Spleen (tissue), 11 donors: ENCODE measurements around the gene MSH5. TPM values are rescaled to one million over a fixed set of nuclear protein-coding genes. Genes with fewer than 3 reads are reported as not detected.

Experiments
- DNase-seq: peaks from one replicate; pipeline ENCODE4 v3.0.0-alpha.2; 2020
- H3K27ac ChIP-seq, 8 donors: fragments of 200-600 bp; sonication (generic) in 7 of 8; 1 replicate in 4 of 8; 2 replicates in 4 of 8; pipeline versions ENCODE4 v1.5.0 to v1.8.0; 2016 to 2021; ENCODE audit warnings: inconsistent platforms in 4 of 8, mild to moderate bottlenecking in 4 of 8, moderate library complexity in 1 of 8
- H3K27me3 ChIP-seq, 7 donors: fragments of 200-600 bp; sonication (generic) in 6 of 7; replicated peaks in 1 of 7; 1 replicate in 4 of 7; 2 replicates in 3 of 7; pipeline versions ENCODE4 v1.5.0 to v1.8.0; 2016 to 2021; ENCODE audit warnings: inconsistent platforms in 3 of 7, mild to moderate bottlenecking in 1 of 7
- H3K36me3 ChIP-seq, 6 donors: fragments of 200-600 bp; sonication (generic) in 5 of 6; 1 replicate in 4 of 6; 2 replicates in 2 of 6; pipeline versions ENCODE4 v1.5.0 to v1.8.0; 2016 to 2021; ENCODE audit warnings: inconsistent platforms in 2 of 6
- H3K4me1 ChIP-seq, 6 donors: fragments of 200-600 bp; sonication (generic) in 5 of 6; 1 replicate in 3 of 6; 2 replicates in 3 of 6; pipeline versions ENCODE4 v1.5.0 to v1.8.0; 2016 to 2021; ENCODE audit warnings: inconsistent platforms in 3 of 6
- H3K4me3 ChIP-seq, 8 donors: fragments of 200-600 bp; sonication (generic) in 7 of 8; 1 replicate in 4 of 8; 2 replicates in 4 of 8; pipeline versions ENCODE4 v1.5.0 to v1.8.0; 2016 to 2021; ENCODE audit warnings: inconsistent platforms in 4 of 8, mild to moderate bottlenecking in 4 of 8, moderate library complexity in 2 of 8
- H3K9me3 ChIP-seq, 8 donors: fragments of 200-600 bp; sonication (generic) in 7 of 8; 1 replicate in 4 of 8; 2 replicates in 4 of 8; pipeline versions ENCODE4 v1.5.0 to v1.8.0; 2016 to 2021; ENCODE audit warnings: inconsistent platforms in 4 of 8
- CTCF ChIP-seq, 11 experiments: fragments of 200-600 bp in 7 of 11; fragments of 450-650 bp in 4 of 11; sonication (generic) in 4 of 11; IDR thresholded peaks in 8 of 11; conservative IDR thresholded peaks in 3 of 11; 1 replicate in 7 of 11; 2 replicates in 4 of 11; pipeline versions ENCODE4 v1.4.0 to v1.8.0; 2016 to 2021; ENCODE audit warnings: antibody characterized with exemption in 11 of 11, inconsistent platforms in 4 of 11, mild to moderate bottlenecking in 1 of 11
- POLR2A ChIP-seq, 3 donors: fragments of 450-650 bp; IDR thresholded peaks; one replicate each; pipeline ENCODE4 v1.5.1; 2017; ENCODE audit warnings: antibody characterized with exemption in 3 of 3, mild to moderate bottlenecking in 1 of 3
- POLR2AphosphoS5 ChIP-seq, 3 donors: sonication (generic); formaldehyde crosslinking; IDR thresholded peaks; one replicate each; pipeline ENCODE4 v1.5.1; 2017; ENCODE audit warnings: antibody characterized with exemption in 3 of 3
- WGBS, 5 donors: extraction: QIAGEN DNeasy Blood & Tissue Kit in 3 of 5; methylation state at CpG; one replicate each; pipeline versions ENCODE4 v1.1.5 to v1.1.7; 2013 to 2018; 5-methylcytosine and 5-hydroxymethylcytosine counted together
- intact Hi-C: fragments of 100-400 bp; cut with DNase I; formaldehyde crosslinking; loops from one replicate; pipeline ENCODE4 v1.15.0; 2023; ENCODE audit warnings: low total_unique reads
- microRNA-seq, 3 donors: library from miRNA; unstranded; fragments of <30 nt; microRNA quantifications; one replicate each; pipeline versions ENCODE4 to v1.1.0, GENCODE V29; 2019 to 2020
- polyA plus RNA-seq, 3 donors: library from polyadenylated mRNA; stranded (reverse); fragments of 200-250 nt; gene quantifications; one replicate each; pipeline ENCODE4 v1.2.1, GENCODE V29; 2013
- small RNA-seq, 4 donors: library from RNA; depleted of rRNA; stranded (forward); fragments of <200 nt; gene quantifications; one replicate each; pipeline ENCODE3, GENCODE V24; 2016
- total RNA-seq, 7 donors: library from RNA; depleted of rRNA in 3 of 7; stranded (reverse); fragments of >200 nt in 3 of 7; fragmentation: NEBNext Ultra II Directional in 4 of 7; extraction: Animal tissue kit (Norgen Biotek cat#: 25700) in 4 of 7; gene quantifications; one replicate each; pipeline versions ENCODE4 v1.1.0 to v1.2.1, GENCODE V29; 2016 to 2021
- donor health status: healthy with polysubstance abuse.
- donor health status: DM: no; HTN: no; CAD: no; lungs with moderate emphysema.
- donor health status: DM: no; HTN: no; CAD: no.
- donor health status: Bipolar disorder and iron deficiency.
- donor health status: healthy.
- donor health status: DM: no; HTN: no; CAD: no.
- donor health status: DM: yes; HTN: yes; CAD: no.

The MSH5 gene
- total and polyA plus RNA-seq, 10 donors: 11.2 to 35.2 (median 26.8) TPM

GRCh38 chr6:31811645-31812044, 71.8 kb downstream of the MSH5 start:
- no peak overlapping the region for H3K4me3 ChIP-seq
- TF ChIP-seq CTCF (IDR thresholded peaks at IDR 0.05 in 8 of 11, conservative IDR thresholded peaks at IDR 0.05 in 3 of 11) (no peak), POLR2A (IDR thresholded peaks at IDR 0.05) (no peak), POLR2AphosphoS5 (IDR thresholded peaks at IDR 0.05) (no peak)
- WGBS, 5 donors: 95 to 98% (median 96%) methylated on average over 11 to 12 of the region's 12 CpGs
- no peaks in the 10 kb centered on the region for H3K27me3 ChIP-seq
- no peak for DNase-seq
- peak overlapping the region in 2 of 8 donors; percentile 96 to 97 for H3K27ac ChIP-seq
- H3K9me3 ChIP-seq: no peaks in the 10 kb centered on the region
- peaks cover 14 to 42% (median 28%) of the 10 kb centered on the region in 6 donors for H3K4me1 ChIP-seq
- peaks cover 0 to 20% (median 2%) of the 10 kb centered on the region in 6 donors for H3K36me3 ChIP-seq
- intact Hi-C loops: no loop called here

Small RNA genes lying within 50 kb of the gene (microRNA-seq; reads per million reads assigned to microRNA genes)
- gene MIR4646: 1.1 to 1.4 (median 1.4) reads per million in 3 donors

Small RNA genes lying within 50 kb of the gene (small RNA-seq; reads per million reads assigned to genes)
- gene LY6G6D: 0 reads per million in 4 donors
- gene MIR4646: 0 to 0.23 (median 0) reads per million in 4 donors
- 0 reads per million in 4 donors for gene MSH5-SAPCD1
- 0 reads per million in 4 donors for gene RF00019
- gene RNU6-850P: 0 reads per million in 4 donors
- gene SAPCD1: 0 reads per million in 4 donors

Other genes with a start within 250 kb of the MSH5 start
Only the 30 nearest of the 43 such genes appear.
- 100 to 1,000 TPM in 6 of 7 donors, 10 to 100 TPM in 1; 83.0 to 403 (median 162) TPM for gene LTB, start 157.6 kb upstream of the MSH5 start, total RNA-seq
- 1,000 to 10,000 TPM in 1 of 3 donors, 100 to 1,000 TPM in 2; 804 to 1,256 (median 838) TPM for gene LTB, start 157.6 kb upstream of the MSH5 start, polyA plus RNA-seq
- gene LST1, start 153.7 kb upstream of the MSH5 start, total RNA-seq: 100 to 1,000 TPM; 139 to 268 (median 217) TPM
- gene LST1, start 153.7 kb upstream of the MSH5 start, polyA plus RNA-seq: 100 to 1,000 TPM; 128 to 214 (median 203) TPM
- 10 to 100 TPM in 6 of 7 donors, 1 to 10 TPM in 1; 7.8 to 28.1 (median 12.1) TPM for gene NCR3, start 147.0 kb upstream of the MSH5 start, total RNA-seq
- gene NCR3, start 147.0 kb upstream of the MSH5 start, polyA plus RNA-seq: 10 to 100 TPM; 15.9 to 30.3 (median 25.3) TPM
- 100 to 1,000 TPM; 258 to 479 (median 310) TPM for gene AIF1, start 124.8 kb upstream of the MSH5 start, total RNA-seq
- 100 to 1,000 TPM; 258 to 416 (median 312) TPM for gene AIF1, start 124.8 kb upstream of the MSH5 start, polyA plus RNA-seq
- 100 to 1,000 TPM; 119 to 198 (median 176) TPM for gene PRRC2A, start 119.3 kb upstream of the MSH5 start, total RNA-seq
- gene PRRC2A, start 119.3 kb upstream of the MSH5 start, polyA plus RNA-seq: 100 to 1,000 TPM in 2 of 3 donors, 10 to 100 TPM in 1; 84.1 to 151 (median 146) TPM
- gene BAG6, start 87.3 kb upstream of the MSH5 start, total RNA-seq: 100 to 1,000 TPM; 211 to 328 (median 260) TPM
- gene BAG6, start 87.3 kb upstream of the MSH5 start, polyA plus RNA-seq: 100 to 1,000 TPM; 195 to 311 (median 310) TPM
- gene APOM, start 84.1 kb upstream of the MSH5 start, total RNA-seq: 1 to 10 TPM in 6 of 7 donors, under 1 TPM in 1; 0.66 to 3.9 (median 2.5) TPM
- gene APOM, start 84.1 kb upstream of the MSH5 start, polyA plus RNA-seq: 1 to 10 TPM; 4.7 to 9.7 (median 7.5) TPM
- gene C6orf47, start 79.2 kb upstream of the MSH5 start, total RNA-seq: 10 to 100 TPM; 24.1 to 37.4 (median 28.6) TPM
- gene C6orf47, start 79.2 kb upstream of the MSH5 start, polyA plus RNA-seq: 10 to 100 TPM; 12.2 to 22.6 (median 13.4) TPM
- gene GPANK1, start 75.0 kb upstream of the MSH5 start, total RNA-seq: 10 to 100 TPM; 12.7 to 21.3 (median 17.4) TPM
- gene GPANK1, start 75.0 kb upstream of the MSH5 start, polyA plus RNA-seq: 10 to 100 TPM; 12.4 to 19.2 (median 14.8) TPM
- 100 to 1,000 TPM; 122 to 294 (median 150) TPM for gene CSNK2B, start 73.9 kb upstream of the MSH5 start, total RNA-seq
- 100 to 1,000 TPM; 132 to 163 (median 139) TPM for gene CSNK2B, start 73.9 kb upstream of the MSH5 start, polyA plus RNA-seq
- gene LY6G5B, start 70.0 kb upstream of the MSH5 start, total RNA-seq: 10 to 100 TPM; 11.0 to 25.3 (median 16.3) TPM
- gene LY6G5B, start 70.0 kb upstream of the MSH5 start, polyA plus RNA-seq: 1 to 10 TPM; 3.0 to 5.8 (median 3.7) TPM
- gene LY6G5C, start 58.9 kb upstream of the MSH5 start, total RNA-seq: 1 to 10 TPM; 3.3 to 7.9 (median 5.8) TPM
- gene LY6G5C, start 58.9 kb upstream of the MSH5 start, polyA plus RNA-seq: 1 to 10 TPM; 3.3 to 4.3 (median 3.5) TPM
- 10 to 100 TPM; 55.8 to 80.7 (median 71.1) TPM for gene ABHD16A, start 36.7 kb upstream of the MSH5 start, total RNA-seq
- 10 to 100 TPM; 30.2 to 42.3 (median 34.4) TPM for gene ABHD16A, start 36.7 kb upstream of the MSH5 start, polyA plus RNA-seq
- gene LY6G6F, start 33.1 kb upstream of the MSH5 start, total RNA-seq: 1 to 10 TPM; 1.6 to 4.9 (median 2.2) TPM
- under 1 TPM; 0.11 to 0.68 (median 0.35) TPM for gene LY6G6F, start 33.1 kb upstream of the MSH5 start, polyA plus RNA-seq
- gene LY6G6D, start 24.7 kb upstream of the MSH5 start, total RNA-seq: not detected
- not detected for gene LY6G6D, start 24.7 kb upstream of the MSH5 start, polyA plus RNA-seq
- gene LY6G6C, start 18.3 kb upstream of the MSH5 start, total RNA-seq: under 1 TPM in 2 of 7 donors, not detected in 5; 0.49 to 0.77 TPM
- gene LY6G6C, start 18.3 kb upstream of the MSH5 start, polyA plus RNA-seq: not detected
- 10 to 100 TPM in 4 of 7 donors, 1 to 10 TPM in 3; 7.9 to 15.1 (median 10.6) TPM for gene MPIG6B, start 16.6 kb upstream of the MSH5 start, total RNA-seq
- gene MPIG6B, start 16.6 kb upstream of the MSH5 start, polyA plus RNA-seq: under 1 TPM; 0.46 to 0.61 (median 0.48) TPM
- 100 to 1,000 TPM in 1 of 7 donors, 10 to 100 TPM in 6; 63.0 to 116 (median 72.3) TPM for gene DDAH2, start 10.7 kb upstream of the MSH5 start, total RNA-seq
- gene DDAH2, start 10.7 kb upstream of the MSH5 start, polyA plus RNA-seq: 10 to 100 TPM; 67.1 to 84.7 (median 81.0) TPM
- gene CLIC1, start 3.5 kb upstream of the MSH5 start, total RNA-seq: 100 to 1,000 TPM; 296 to 392 (median 326) TPM
- gene CLIC1, start 3.5 kb upstream of the MSH5 start, polyA plus RNA-seq: 100 to 1,000 TPM; 321 to 447 (median 388) TPM
- 10 to 100 TPM in 1 of 7 donors, 1 to 10 TPM in 5, not detected in 1; 3.6 to 11.8 (median 5.3) TPM for gene SAPCD1, start 22.7 kb downstream of the MSH5 start, total RNA-seq
- 10 to 100 TPM in 1 of 3 donors, 1 to 10 TPM in 2; 7.5 to 14.2 (median 8.3) TPM for gene SAPCD1, start 22.7 kb downstream of the MSH5 start, polyA plus RNA-seq
- gene VWA7, start 37.3 kb downstream of the MSH5 start, total RNA-seq: 1 to 10 TPM in 4 of 7 donors, under 1 TPM in 2, not detected in 1; 0.68 to 2.6 (median 1.3) TPM
- 1 to 10 TPM in 1 of 3 donors, under 1 TPM in 2; 0.09 to 1.2 (median 0.11) TPM for gene VWA7, start 37.3 kb downstream of the MSH5 start, polyA plus RNA-seq
- gene VARS1, start 55.7 kb downstream of the MSH5 start, total RNA-seq: 10 to 100 TPM; 32.4 to 97.3 (median 62.5) TPM
- 10 to 100 TPM; 31.1 to 49.0 (median 38.3) TPM for gene VARS1, start 55.7 kb downstream of the MSH5 start, polyA plus RNA-seq
- gene LSM2, start 67.0 kb downstream of the MSH5 start, total RNA-seq: 10 to 100 TPM; 35.9 to 54.4 (median 42.9) TPM
- 10 to 100 TPM; 74.5 to 98.9 (median 80.4) TPM for gene LSM2, start 67.0 kb downstream of the MSH5 start, polyA plus RNA-seq
- 1 to 10 TPM; 2.6 to 3.7 (median 3.1) TPM for gene HSPA1L, start 75.3 kb downstream of the MSH5 start, total RNA-seq
- gene HSPA1L, start 75.3 kb downstream of the MSH5 start, polyA plus RNA-seq: 1 to 10 TPM in 2 of 3 donors, under 1 TPM in 1; 0.93 to 1.9 (median 1.0) TPM
- 100 to 1,000 TPM in 6 of 7 donors, 10 to 100 TPM in 1; 97.7 to 384 (median 127) TPM for gene HSPA1A, start 75.5 kb downstream of the MSH5 start, total RNA-seq
- 10 to 100 TPM; 16.4 to 58.5 (median 27.7) TPM for gene HSPA1A, start 75.5 kb downstream of the MSH5 start, polyA plus RNA-seq
- gene HSPA1B, start 87.7 kb downstream of the MSH5 start, total RNA-seq: 100 to 1,000 TPM in 1 of 7 donors, 10 to 100 TPM in 6; 40.4 to 372 (median 48.3) TPM
- gene HSPA1B, start 87.7 kb downstream of the MSH5 start, polyA plus RNA-seq: 10 to 100 TPM in 1 of 3 donors, 1 to 10 TPM in 2; 7.4 to 20.6 (median 8.7) TPM
- gene NEU1, start 122.8 kb downstream of the MSH5 start, total RNA-seq: 10 to 100 TPM; 28.6 to 60.7 (median 39.0) TPM
- gene NEU1, start 122.8 kb downstream of the MSH5 start, polyA plus RNA-seq: 10 to 100 TPM; 14.0 to 22.6 (median 19.4) TPM
- 1 to 10 TPM; 1.0 to 5.9 (median 3.3) TPM for gene SLC44A4, start 139.0 kb downstream of the MSH5 start, total RNA-seq
- gene SLC44A4, start 139.0 kb downstream of the MSH5 start, polyA plus RNA-seq: under 1 TPM; 0.20 to 0.83 (median 0.26) TPM
- gene EHMT2, start 157.7 kb downstream of the MSH5 start, total RNA-seq: 10 to 100 TPM; 38.6 to 60.7 (median 49.0) TPM
- gene EHMT2, start 157.7 kb downstream of the MSH5 start, polyA plus RNA-seq: 10 to 100 TPM; 36.5 to 66.1 (median 57.7) TPM
- gene ZBTB12, start 162.1 kb downstream of the MSH5 start, total RNA-seq: 1 to 10 TPM; 1.3 to 4.6 (median 4.2) TPM
- gene ZBTB12, start 162.1 kb downstream of the MSH5 start, polyA plus RNA-seq: 1 to 10 TPM; 1.5 to 4.3 (median 2.4) TPM